Bronchial epithelial cell (primary cell): ENCODE results near the gene SENP7. TPM values are rescaled to one million over a fixed set of nuclear protein-coding genes. Genes with fewer than 3 reads are reported as not detected.

Source experiments
- DNase-seq: peaks from one replicate; pipeline ENCODE4 v3.0.0-alpha.2; 2010; ENCODE audit warnings: low read depth
- FAIRE-seq: peaks from 2 replicates; lab custom pipeline; 2011; peaks lifted over from hg19 to GRCh38; lab: Jason Lieb, UNC
- H3K27me3 ChIP-seq: 2 replicates; pipeline ENCODE4 v1.5.1; 2011; ENCODE audit warnings: low read length; ENCODE audit not compliant: control insufficient read depth, insufficient read depth
- H3K36me3 ChIP-seq: 2 replicates; pipeline ENCODE4 v1.5.1; 2011; ENCODE audit warnings: low read length; ENCODE audit not compliant: control insufficient read depth, insufficient read depth
- H3K4me3 ChIP-seq: 2 replicates; pipeline ENCODE4 v1.5.1; 2011; ENCODE audit warnings: mild to moderate bottlenecking, low read depth, low read length, control low read depth
- total RNA-seq: library from RNA; depleted of rRNA; stranded (reverse); fragments of >200 nt; gene quantifications from 2 replicates; pipeline ENCODE4 v1.2.1, GENCODE V29; 2014
- TF ChIP-seq, protein P1 (sequence below): IDR thresholded peaks from 2 replicates; pipeline ENCODE4 v1.5.1; 2011; ENCODE audit warnings: mild to moderate bottlenecking, moderate library complexity, low read length, control low read depth, inconsistent platforms; ENCODE audit not compliant: insufficient read depth, severe bottlenecking

The SENP7 gene
- total RNA-seq, 1 donor from 2014 or later: 5.8 TPM

- Histone ChIP-seq H3K4me3 (no peak overlapping the region), H3K36me3 (no peaks in the 10 kb centered on the region), H3K27me3 (no peaks in the 10 kb centered on the region)
- DNase-seq (peak; percentile 7), FAIRE-seq (no peak)
- TF ChIP-seq, protein P1, sequence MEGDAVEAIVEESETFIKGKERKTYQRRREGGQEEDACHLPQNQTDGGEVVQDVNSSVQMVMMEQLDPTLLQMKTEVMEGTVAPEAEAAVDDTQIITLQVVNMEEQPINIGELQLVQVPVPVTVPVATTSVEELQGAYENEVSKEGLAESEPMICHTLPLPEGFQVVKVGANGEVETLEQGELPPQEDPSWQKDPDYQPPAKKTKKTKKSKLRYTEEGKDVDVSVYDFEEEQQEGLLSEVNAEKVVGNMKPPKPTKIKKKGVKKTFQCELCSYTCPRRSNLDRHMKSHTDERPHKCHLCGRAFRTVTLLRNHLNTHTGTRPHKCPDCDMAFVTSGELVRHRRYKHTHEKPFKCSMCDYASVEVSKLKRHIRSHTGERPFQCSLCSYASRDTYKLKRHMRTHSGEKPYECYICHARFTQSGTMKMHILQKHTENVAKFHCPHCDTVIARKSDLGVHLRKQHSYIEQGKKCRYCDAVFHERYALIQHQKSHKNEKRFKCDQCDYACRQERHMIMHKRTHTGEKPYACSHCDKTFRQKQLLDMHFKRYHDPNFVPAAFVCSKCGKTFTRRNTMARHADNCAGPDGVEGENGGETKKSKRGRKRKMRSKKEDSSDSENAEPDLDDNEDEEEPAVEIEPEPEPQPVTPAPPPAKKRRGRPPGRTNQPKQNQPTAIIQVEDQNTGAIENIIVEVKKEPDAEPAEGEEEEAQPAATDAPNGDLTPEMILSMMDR: no peak
These were observed 209.2 kb downstream of the SENP7 start for GRCh38 chr3:101303836-101304235.

DNA sequence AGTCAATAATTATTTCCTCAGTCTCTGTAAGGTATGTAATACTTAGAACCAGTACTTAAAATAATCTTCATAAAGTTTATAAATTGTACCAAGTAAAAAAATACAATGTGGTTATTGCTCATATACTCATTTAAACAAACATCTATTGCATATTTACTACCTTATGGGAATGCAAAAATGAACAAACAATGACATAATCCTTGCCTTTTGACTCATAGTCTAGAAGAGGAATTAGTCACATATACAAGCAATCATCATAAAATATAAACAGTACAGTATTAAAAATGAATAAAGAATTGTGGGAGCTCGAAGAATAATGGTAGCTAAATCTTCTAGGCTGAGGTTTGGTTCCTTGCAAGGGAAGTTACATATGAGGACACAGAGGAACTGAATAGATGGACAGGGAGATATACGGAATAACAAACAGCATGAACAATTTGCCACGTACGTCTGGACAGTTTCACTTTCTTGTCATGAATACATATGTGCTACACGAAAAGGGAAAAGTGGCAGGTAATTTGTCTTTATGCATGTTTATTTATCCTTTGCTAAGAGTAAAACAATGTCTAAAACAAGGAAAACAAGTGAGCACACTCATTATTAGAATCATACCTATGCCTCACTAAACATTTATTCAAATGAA, 209.8 kb downstream of the SENP7 start:
- no peak overlapping the region for H3K4me3 ChIP-seq
- H3K27me3 ChIP-seq: no peaks in the 10 kb centered on the region
- peak; percentile 96 for DNase-seq
- FAIRE-seq: no peak
- TF ChIP-seq, protein P1: no peak
- no peaks in the 10 kb centered on the region for H3K36me3 ChIP-seq

- DNase-seq (no peak), FAIRE-seq (no peak)
- Histone ChIP-seq H3K4me3 (no peak overlapping the region), H3K36me3 (no peaks in the 10 kb centered on the region), H3K27me3 (no peaks in the 10 kb centered on the region)
- TF ChIP-seq, protein P1: no peak
These were observed 212.9 kb downstream of the SENP7 start for GRCh38 chr3:101300073-101300472.

DNA sequence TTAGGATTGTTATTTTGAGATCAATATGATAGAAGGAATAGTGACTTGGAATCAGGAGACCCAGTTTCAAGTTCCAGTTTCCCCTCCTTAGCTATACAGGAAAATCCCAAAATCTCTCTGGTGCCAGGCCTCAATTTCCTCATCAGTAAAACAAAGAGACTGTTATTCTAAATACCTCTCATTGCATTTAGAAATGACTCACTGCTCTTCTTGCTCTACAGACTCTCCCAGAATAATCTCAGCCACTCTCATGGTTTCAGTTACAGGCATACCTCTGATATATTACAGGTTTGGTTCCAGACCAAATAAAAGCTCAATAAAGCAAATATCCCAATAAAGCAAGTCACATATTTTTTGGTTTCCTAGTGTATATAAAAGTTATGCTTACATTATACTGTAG, 221.0 kb downstream of the SENP7 start:
- H3K27me3 ChIP-seq: no peaks in the 10 kb centered on the region
- no peak for FAIRE-seq
- H3K4me3 ChIP-seq: no peak overlapping the region
- no peaks in the 10 kb centered on the region for H3K36me3 ChIP-seq
- DNase-seq: peak; percentile 37
- TF ChIP-seq, protein P1: no peak

DNA sequence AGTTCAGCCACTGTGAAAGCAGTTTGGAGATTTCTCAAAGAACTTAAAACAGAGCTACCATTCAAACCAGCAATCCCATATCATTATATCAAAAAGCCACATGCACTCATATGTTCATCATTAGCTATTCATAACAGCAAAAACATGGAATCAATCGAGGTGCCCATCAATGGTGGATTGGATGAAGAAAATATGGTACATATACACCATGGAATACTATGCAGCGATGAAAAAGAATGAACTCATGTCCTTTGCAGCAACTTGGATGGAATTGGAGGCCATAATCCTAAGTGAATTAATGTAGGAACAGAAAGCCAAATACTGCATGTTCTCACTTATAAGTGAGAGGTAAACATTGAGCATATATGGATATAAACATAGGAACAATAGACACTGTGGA, 224.7 kb downstream of the SENP7 start:
- DNase-seq (no peak), FAIRE-seq (no peak)
- Histone ChIP-seq H3K27me3 (no peaks in the 10 kb centered on the region), H3K4me3 (no peak overlapping the region), H3K36me3 (no peaks in the 10 kb centered on the region)
- TF ChIP-seq, protein P1: no peak

GRCh38 chr3:101284757-101285156, 228.3 kb downstream of the SENP7 start:
- Histone ChIP-seq H3K4me3 (no peak overlapping the region), H3K36me3 (no peaks in the 10 kb centered on the region), H3K27me3 (no peaks in the 10 kb centered on the region)
- FAIRE-seq: no peak
- TF ChIP-seq, protein P1: no peak
- no peak for DNase-seq
